Colon (tissue), 2 donors: Measurements from ENCODE around the gene COA1.
"Not testable (repeated sequence)": the region's sequence is repeated elsewhere in the genome, so short reads cannot be mapped to it uniquely, and the experiment has no call there.

Experiments used
- FAIRE-seq: peaks from 2 replicates; lab custom pipeline; 2012; peaks lifted over from hg19 to GRCh38; lab: Jason Lieb, UNC
- donor health status: control.
- donor health status: control.

The COA1 gene

GRCh38 chr7:43650457-43651052 lies 78.8 kb downstream of the COA1 start:
- FAIRE-seq: no peak

- FAIRE-seq: no peak
These were observed 79.5 kb downstream of the COA1 start for GRCh38 chr7:43649755-43650274.

- FAIRE-seq: no peak
These were observed 80.6 kb downstream of the COA1 start for GRCh38 chr7:43648473-43649406.

- no peak for FAIRE-seq
These were observed 81.5 kb downstream of the COA1 start for GRCh38 chr7:43647673-43648472.

GRCh38 chr7:43647339-43647672 lies 82.0 kb downstream of the COA1 start:
- no peak for FAIRE-seq

GRCh38 chr7:43646603-43647338 lies 82.6 kb downstream of the COA1 start:
- no peak for FAIRE-seq

GRCh38 chr7:43645699-43646226 lies 83.6 kb downstream of the COA1 start:
- FAIRE-seq: no peak

- no peak for FAIRE-seq
These were observed 85.5 kb downstream of the COA1 start for GRCh38 chr7:43643846-43644245.

- no peak for FAIRE-seq
These were observed 86.3 kb downstream of the COA1 start for GRCh38 chr7:43642897-43643630.

GRCh38 chr7:43640679-43641078 lies 88.6 kb downstream of the COA1 start:
- no peak for FAIRE-seq

GRCh38 chr7:43639858-43640491 lies 89.3 kb downstream of the COA1 start:
- FAIRE-seq: no peak

- FAIRE-seq: no peak
These were observed 92.1 kb downstream of the COA1 start for GRCh38 chr7:43637114-43637806.

- FAIRE-seq: no peak
These were observed 93.2 kb downstream of the COA1 start for GRCh38 chr7:43636093-43636492.

- FAIRE-seq: no peak
These were observed 94.9 kb downstream of the COA1 start for GRCh38 chr7:43634384-43634783.

GRCh38 chr7:43632746-43633145 lies 96.6 kb downstream of the COA1 start:
- no peak for FAIRE-seq

- FAIRE-seq: no peak
These were observed 97.8 kb downstream of the COA1 start for GRCh38 chr7:43631559-43631958.

GRCh38 chr7:43630482-43630881 lies 98.8 kb downstream of the COA1 start:
- no peak for FAIRE-seq

- no peak for FAIRE-seq
These were observed 99.5 kb downstream of the COA1 start for GRCh38 chr7:43629857-43630256.

- no peak for FAIRE-seq
These were observed 100.9 kb downstream of the COA1 start for GRCh38 chr7:43628431-43628830.

GRCh38 chr7:43627798-43628197 lies 101.5 kb downstream of the COA1 start:
- FAIRE-seq: not testable (repeated sequence)
